PC-9 (cell line): ENCODE data around the gene CCDC88C. TPM values are rescaled to one million over a fixed set of nuclear protein-coding genes. Genes with fewer than 3 reads are reported as not detected.

Source experiments
- BruUV-seq: library from RNA; stranded (reverse); fragments of 400-500 nt; replicated peaks from 2 replicates; lab custom pipeline; 2021; lab: Mats Ljungman, UMichigan
- CTCF ChIA-PET: fragments of 300-600 bp; sonication (Branson Sonifier 250); formaldehyde crosslinking; loops from one replicate; lab custom pipeline; 2022; ENCODE audit warnings: antibody characterized with exemption; lab: Charles Lee
- POLR2A ChIA-PET: fragments of 300-600 bp; sonication (Branson Sonifier 250); formaldehyde crosslinking; loops from one replicate; lab custom pipeline; 2022; ENCODE audit warnings: antibody characterized with exemption; ENCODE audit not compliant: unreplicated experiment; lab: Charles Lee
- DNase-seq, 2 experiments: peaks; one replicate each; pipeline versions ENCODE4 v3.0.0 to v3.0.0-alpha.2; 2015 to 2022; ENCODE audit warnings: mixed read lengths in 1 of 2
- H2AFZ ChIP-seq: fragments of 200-600 bp; sonication (generic); 2 replicates; pipeline ENCODE4 v1.8.1; 2017; ENCODE audit warnings: antibody characterized with exemption
- H3F3A ChIP-seq: fragments of 200-600 bp; sonication (generic); 2 replicates; pipeline ENCODE4 v1.8.1; 2017; ENCODE audit warnings: antibody characterized with exemption, mild to moderate bottlenecking, low read depth; ENCODE audit not compliant: insufficient read depth
- H3K27ac ChIP-seq: fragments of 200-600 bp; sonication (generic); 2 replicates; pipeline ENCODE4 v1.6.1; 2016; ENCODE audit warnings: mixed run types
- H3K27me3 ChIP-seq: fragments of 200-600 bp; sonication (generic); 2 replicates; pipeline ENCODE4 v1.6.1; 2016; ENCODE audit warnings: low read depth, mixed run types; ENCODE audit not compliant: insufficient read depth
- H3K36me3 ChIP-seq: fragments of 200-600 bp; sonication (generic); 2 replicates; pipeline ENCODE4 v1.6.1; 2016; ENCODE audit warnings: low read depth, mixed run types
- H3K4me1 ChIP-seq: fragments of 200-600 bp; sonication (generic); replicated peaks from 2 replicates; pipeline ENCODE4 v1.6.1; 2016; ENCODE audit warnings: mixed run types; ENCODE audit not compliant: insufficient read depth
- H3K4me2 ChIP-seq: fragments of 200-600 bp; sonication (generic); 2 replicates; pipeline ENCODE4 v1.6.1; 2017; ENCODE audit warnings: mixed run types
- H3K4me3 ChIP-seq: fragments of 200-600 bp; sonication (generic); 2 replicates; pipeline ENCODE4 v1.6.1; 2016; ENCODE audit warnings: mixed run types
- H3K79me2 ChIP-seq: fragments of 200-600 bp; sonication (generic); 2 replicates; pipeline ENCODE4 v1.6.1; 2017; ENCODE audit warnings: low read depth, mixed run types
- H3K9me2 ChIP-seq: fragments of 200-600 bp; sonication (generic); 2 replicates; pipeline ENCODE4 v1.8.1; 2017; ENCODE audit warnings: mild to moderate bottlenecking; ENCODE audit not compliant: insufficient read depth
- H3K9me3 ChIP-seq: fragments of 200-600 bp; sonication (generic); 2 replicates; pipeline ENCODE4 v1.8.1; 2016; ENCODE audit warnings: low read depth; ENCODE audit not compliant: insufficient read depth
- H4K20me1 ChIP-seq: fragments of 200-600 bp; sonication (generic); 2 replicates; pipeline ENCODE4 v1.8.1; 2017; ENCODE audit not compliant: insufficient read depth
- CTCF ChIP-seq: fragments of 200-600 bp; sonication (generic); conservative IDR thresholded peaks from 2 replicates; pipeline ENCODE4 v1.6.1; 2017; ENCODE audit warnings: mixed run types, antibody characterized with exemption, mild to moderate bottlenecking, moderate library complexity
- EZH2 ChIP-seq: fragments of 200-600 bp; sonication (generic); IDR thresholded peaks from 2 replicates; pipeline ENCODE4 v1.8.0; 2017; ENCODE audit warnings: antibody characterized with exemption, low read depth
- intact Hi-C: fragments of 100-400 bp; cut with micrococcal nuclease; formaldehyde crosslinking; loops from one replicate; pipeline ENCODE4 v1.10.0; 2022; ENCODE audit not compliant: unreplicated experiment
- total RNA-seq: library from RNA; stranded (reverse); gene quantifications from 2 replicates; pipeline ENCODE4 v1.2.3, GENCODE V29; 2021

The CCDC88C gene
- total RNA-seq, 1 experiment from 2014 or later, result 7.4 TPM

GRCh38 chr14:91277546-91278382, 139.9 kb downstream of the CCDC88C start:
- H3K79me2 ChIP-seq, result no peaks in the 10 kb centered on the region
- H3K4me3 ChIP-seq, result no peak overlapping the region
- no peaks in the 10 kb centered on the region for H3K27me3 ChIP-seq
- POLR2A ChIA-PET, result no interaction called here
- H3F3A ChIP-seq, result no peaks in the 10 kb centered on the region
- no peaks in the 10 kb centered on the region for H3K9me3 ChIP-seq
- no peak overlapping the region for H2AFZ ChIP-seq
- CTCF ChIA-PET, result no interaction called here
- H3K4me2 ChIP-seq, result no peak overlapping the region
- H4K20me1 ChIP-seq, result no peaks in the 10 kb centered on the region
- H3K9me2 ChIP-seq, result no peaks in the 10 kb centered on the region
- H3K4me1 ChIP-seq, result no peaks in the 10 kb centered on the region
- BruUV-seq, result no TSS peak
- no peaks in the 10 kb centered on the region for H3K36me3 ChIP-seq
- no peak for DNase-seq
- TF ChIP-seq EZH2 (no peak), CTCF (no peak)
- no peak overlapping the region for H3K27ac ChIP-seq
- intact Hi-C loops, result no loop called here

DNA sequence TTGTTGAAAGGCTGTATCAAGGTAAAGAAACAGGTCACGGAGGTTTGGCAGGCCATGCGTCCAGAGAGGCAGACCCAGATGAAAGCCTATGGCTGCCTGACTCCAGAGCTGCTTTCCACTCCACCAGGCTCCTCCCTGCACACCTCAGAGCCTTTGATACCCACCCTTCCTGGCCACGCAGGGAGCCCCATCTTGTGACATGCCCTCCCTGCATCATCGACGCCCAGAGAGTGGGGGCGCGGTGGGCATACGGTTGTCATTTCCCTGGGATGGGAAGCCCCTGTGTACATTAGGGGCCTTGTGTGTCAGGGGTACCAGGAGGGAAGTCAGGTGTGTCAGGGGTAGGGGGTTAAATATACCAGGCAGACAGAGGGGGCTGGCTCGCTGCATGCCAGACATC, 142.8 kb downstream of the CCDC88C start:
- ChIA-PET CTCF (no interaction called here), POLR2A (no interaction called here)
- Histone ChIP-seq H3K36me3 (no peaks in the 10 kb centered on the region), H3K9me3 (no peaks in the 10 kb centered on the region), H3K27ac (no peak overlapping the region), H2AFZ (no peak overlapping the region), H3F3A (no peaks in the 10 kb centered on the region), H3K79me2 (no peaks in the 10 kb centered on the region), H4K20me1 (no peaks in the 10 kb centered on the region), H3K9me2 (no peaks in the 10 kb centered on the region), H3K27me3 (no peaks in the 10 kb centered on the region), H3K4me3 (no peak overlapping the region), H3K4me1 (no peaks in the 10 kb centered on the region), H3K4me2 (no peak overlapping the region)
- no peak for TF ChIP-seq EZH2
- no peak for TF ChIP-seq CTCF
- DNase-seq, result no peak
- no TSS peak for BruUV-seq
- intact Hi-C loops, result no loop called here

- H3K9me3 ChIP-seq, result no peaks in the 10 kb centered on the region
- H3K4me3 ChIP-seq, result no peak overlapping the region
- no peak for DNase-seq
- H4K20me1 ChIP-seq, result no peaks in the 10 kb centered on the region
- H3K79me2 ChIP-seq, result no peaks in the 10 kb centered on the region
- no peak overlapping the region for H2AFZ ChIP-seq
- no peaks in the 10 kb centered on the region for H3K4me1 ChIP-seq
- no TSS peak for BruUV-seq
- H3K4me2 ChIP-seq, result no peak overlapping the region
- POLR2A ChIA-PET, result no interaction called here
- CTCF ChIA-PET, result no interaction called here
- intact Hi-C loops, result no loop called here
- no peaks in the 10 kb centered on the region for H3K36me3 ChIP-seq
- H3K27ac ChIP-seq, result no peak overlapping the region
- H3K9me2 ChIP-seq, result no peaks in the 10 kb centered on the region
- no peaks in the 10 kb centered on the region for H3K27me3 ChIP-seq
- no peaks in the 10 kb centered on the region for H3F3A ChIP-seq
- TF ChIP-seq EZH2 (no peak), CTCF (no peak)
Measured at GRCh38 chr14:91273885-91274273, 143.7 kb downstream of the CCDC88C start.
